Progenitor cell of endocrine pancreas (in vitro differentiated cells): ENCODE data around the gene ALPL. TPM values are rescaled to one million over a fixed set of nuclear protein-coding genes. Genes with fewer than 3 reads are reported as not detected.

Experiments used
- DNase-seq: peaks from one replicate; pipeline ENCODE4 v3.0.0; 2021; ENCODE audit warnings: low spot score; ENCODE audit not compliant: unreplicated experiment
- H3K27ac Mint-ChIP-seq: 2 replicates; pipeline ENCODE4 v1.8.0; 2021; ENCODE audit warnings: mild to moderate bottlenecking, moderate library complexity, mixed read lengths
- H3K27me3 Mint-ChIP-seq: 2 replicates; pipeline ENCODE4 v1.8.0; 2021; ENCODE audit warnings: mixed read lengths
- H3K36me3 Mint-ChIP-seq: 2 replicates; pipeline ENCODE4 v1.8.0; 2022; ENCODE audit warnings: mixed read lengths; ENCODE audit not compliant: insufficient read depth
- H3K4me1 Mint-ChIP-seq: 2 replicates; pipeline ENCODE4 v1.8.0; 2021; ENCODE audit warnings: low read depth, mixed read lengths
- H3K4me3 Mint-ChIP-seq: 2 replicates; pipeline ENCODE4 v1.8.0; 2021; ENCODE audit warnings: low read depth, mild to moderate bottlenecking, moderate library complexity, mixed read lengths
- H3K9me3 Mint-ChIP-seq: 2 replicates; pipeline ENCODE4 v1.8.0; 2021; ENCODE audit warnings: low read depth, mixed read lengths
- total RNA-seq: library from RNA; stranded (reverse); gene quantifications from 2 replicates; pipeline ENCODE4 v1.2.1, GENCODE V29; 2021
- TF ChIP-seq, protein P1 (sequence below): fragments of 200-600 bp; sonication (generic); IDR thresholded peaks from one replicate; pipeline ENCODE4 v1.5.0; 2021; ENCODE audit warnings: antibody characterized with exemption, mild to moderate bottlenecking; ENCODE audit not compliant: unreplicated experiment

Gene ALPL
- total RNA-seq, 1 donor from 2014 or later: 18.8 TPM

DNA sequence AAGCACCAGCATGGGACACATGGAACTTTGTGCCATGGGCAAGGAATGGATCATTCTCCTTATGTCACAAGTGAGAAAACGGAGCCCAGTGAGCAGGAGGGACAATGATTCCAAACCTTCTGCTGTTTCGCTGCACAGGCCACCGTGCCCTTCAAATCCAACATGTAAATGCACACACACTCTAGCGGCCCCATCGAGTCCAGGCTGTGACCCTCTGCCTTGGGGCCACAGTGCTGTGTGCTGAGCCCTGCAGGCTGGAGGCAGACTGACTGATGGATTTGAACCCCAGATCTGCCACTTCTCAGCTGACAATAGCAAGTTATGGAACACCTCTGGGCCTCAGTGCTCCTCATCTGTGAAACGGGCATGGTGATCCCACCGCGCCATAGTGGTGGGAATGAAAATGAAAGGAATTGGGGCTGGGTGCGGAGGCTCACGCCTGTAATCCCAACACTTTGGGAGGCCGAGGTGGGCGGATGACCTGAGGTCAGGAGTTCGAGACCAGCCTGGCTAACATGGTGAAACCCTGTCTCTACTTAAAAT lies 63.6 kb downstream of the ALPL start:
- H3K9me3 Mint-ChIP-seq: no peaks in the 10 kb centered on the region

DNA sequence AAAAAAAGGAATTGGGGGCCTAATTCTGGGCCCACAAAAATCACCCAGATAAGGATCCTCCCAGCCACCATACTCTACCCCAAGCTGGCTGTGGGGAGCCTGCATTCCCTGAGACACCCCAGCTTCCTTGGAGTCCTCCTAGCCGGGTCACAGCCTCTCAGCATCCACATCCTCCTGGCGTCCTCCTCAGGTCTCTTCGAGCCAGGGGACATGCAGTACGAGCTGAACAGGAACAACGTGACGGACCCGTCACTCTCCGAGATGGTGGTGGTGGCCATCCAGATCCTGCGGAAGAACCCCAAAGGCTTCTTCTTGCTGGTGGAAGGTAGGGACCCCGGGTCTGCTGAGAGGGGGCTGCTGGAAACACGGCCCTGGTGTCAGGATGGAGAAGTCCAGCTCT lies 64.3 kb downstream of the ALPL start:
- Mint-ChIP-seq H3K9me3 (no peaks in the 10 kb centered on the region), H3K27ac (no peak overlapping the region), H3K4me3 (no peak overlapping the region), H3K36me3 (no peaks in the 10 kb centered on the region), H3K27me3 (no peaks in the 10 kb centered on the region), H3K4me1 (no peaks in the 10 kb centered on the region)
- no peak for DNase-seq
- TF ChIP-seq, protein P1, sequence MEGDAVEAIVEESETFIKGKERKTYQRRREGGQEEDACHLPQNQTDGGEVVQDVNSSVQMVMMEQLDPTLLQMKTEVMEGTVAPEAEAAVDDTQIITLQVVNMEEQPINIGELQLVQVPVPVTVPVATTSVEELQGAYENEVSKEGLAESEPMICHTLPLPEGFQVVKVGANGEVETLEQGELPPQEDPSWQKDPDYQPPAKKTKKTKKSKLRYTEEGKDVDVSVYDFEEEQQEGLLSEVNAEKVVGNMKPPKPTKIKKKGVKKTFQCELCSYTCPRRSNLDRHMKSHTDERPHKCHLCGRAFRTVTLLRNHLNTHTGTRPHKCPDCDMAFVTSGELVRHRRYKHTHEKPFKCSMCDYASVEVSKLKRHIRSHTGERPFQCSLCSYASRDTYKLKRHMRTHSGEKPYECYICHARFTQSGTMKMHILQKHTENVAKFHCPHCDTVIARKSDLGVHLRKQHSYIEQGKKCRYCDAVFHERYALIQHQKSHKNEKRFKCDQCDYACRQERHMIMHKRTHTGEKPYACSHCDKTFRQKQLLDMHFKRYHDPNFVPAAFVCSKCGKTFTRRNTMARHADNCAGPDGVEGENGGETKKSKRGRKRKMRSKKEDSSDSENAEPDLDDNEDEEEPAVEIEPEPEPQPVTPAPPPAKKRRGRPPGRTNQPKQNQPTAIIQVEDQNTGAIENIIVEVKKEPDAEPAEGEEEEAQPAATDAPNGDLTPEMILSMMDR: no peak

More for the DNA sequence above, 63.6 kb downstream of the ALPL start:
- no peak overlapping the region for H3K27ac Mint-ChIP-seq
- H3K36me3 Mint-ChIP-seq: no peaks in the 10 kb centered on the region
- H3K4me3 Mint-ChIP-seq: no peak overlapping the region
- no peaks in the 10 kb centered on the region for H3K4me1 Mint-ChIP-seq
- TF ChIP-seq, protein P1: no peak
- no peak for DNase-seq
- H3K27me3 Mint-ChIP-seq: no peaks in the 10 kb centered on the region

DNA sequence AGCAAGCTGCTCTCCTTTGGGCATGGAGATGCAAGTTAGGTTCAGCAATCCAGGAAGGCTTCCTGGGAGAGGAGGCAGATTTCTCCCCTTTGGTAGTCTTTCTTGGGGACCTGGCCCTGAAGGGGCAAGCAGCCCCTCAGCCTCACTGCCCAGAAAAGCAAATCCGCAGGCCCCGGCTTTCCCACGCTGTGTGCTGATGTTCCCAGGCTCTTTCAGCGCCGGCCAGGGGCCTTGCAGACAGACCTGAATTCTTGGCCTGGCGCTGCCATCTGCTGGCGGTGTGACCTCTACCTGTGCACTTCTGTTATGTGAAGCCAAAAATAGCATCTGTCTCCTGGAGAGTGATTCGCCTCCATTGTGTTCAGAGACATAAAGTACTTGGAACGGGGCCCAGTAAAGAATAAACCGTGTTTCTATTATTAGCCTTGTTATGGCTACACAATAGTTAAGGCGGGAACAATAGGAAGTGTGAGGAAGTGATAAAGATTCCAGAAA lies 64.8 kb downstream of the ALPL start:
- TF ChIP-seq, protein P1: peak; percentile 69
- Mint-ChIP-seq H3K27me3 (no peaks in the 10 kb centered on the region), H3K27ac (peak overlapping the region; percentile 7), H3K9me3 (no peaks in the 10 kb centered on the region), H3K4me3 (no peak overlapping the region), H3K36me3 (no peaks in the 10 kb centered on the region), H3K4me1 (no peaks in the 10 kb centered on the region)
- peak; percentile 45 for DNase-seq

DNA sequence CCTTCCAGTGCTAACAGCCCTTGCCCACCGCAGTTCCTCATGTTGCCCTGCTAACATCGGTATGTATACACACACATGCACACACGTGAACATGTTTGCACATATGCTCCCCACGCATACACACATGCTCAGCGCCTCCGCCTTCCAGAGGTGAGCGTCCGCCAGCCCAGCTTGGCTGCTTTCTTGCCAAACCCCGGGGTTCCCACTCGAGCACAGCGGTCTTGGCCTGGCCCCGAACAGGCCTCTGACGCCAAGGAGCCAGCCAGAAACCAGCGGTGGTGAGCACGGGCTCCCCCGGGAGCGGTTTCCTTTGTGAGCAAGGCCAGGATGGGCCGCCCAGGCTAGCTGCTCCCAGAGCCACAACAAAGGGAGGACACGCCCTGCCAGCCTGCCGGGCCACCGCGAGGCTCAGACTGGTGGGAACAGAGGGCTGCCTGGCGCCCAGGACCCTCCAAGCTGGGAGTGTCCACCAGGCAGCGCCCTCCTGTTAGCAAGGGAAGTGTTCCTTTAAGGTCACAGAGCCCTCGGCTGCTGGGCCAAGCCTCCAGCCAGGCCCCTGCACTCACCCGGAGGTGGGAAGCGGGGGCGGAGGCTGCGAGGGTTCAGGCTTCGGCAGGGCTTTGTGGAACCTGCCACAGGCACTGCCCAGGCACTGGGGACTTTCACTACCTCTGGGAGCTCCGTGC lies 65.4 kb downstream of the ALPL start:
- Mint-ChIP-seq H3K9me3 (no peaks in the 10 kb centered on the region), H3K27me3 (peaks cover 3% of the 10 kb centered on the region), H3K4me3 (no peak overlapping the region), H3K4me1 (no peaks in the 10 kb centered on the region), H3K36me3 (no peaks in the 10 kb centered on the region), H3K27ac (peak overlapping the region; percentile 7)
- no peak for DNase-seq
- TF ChIP-seq, protein P1: no peak

DNA sequence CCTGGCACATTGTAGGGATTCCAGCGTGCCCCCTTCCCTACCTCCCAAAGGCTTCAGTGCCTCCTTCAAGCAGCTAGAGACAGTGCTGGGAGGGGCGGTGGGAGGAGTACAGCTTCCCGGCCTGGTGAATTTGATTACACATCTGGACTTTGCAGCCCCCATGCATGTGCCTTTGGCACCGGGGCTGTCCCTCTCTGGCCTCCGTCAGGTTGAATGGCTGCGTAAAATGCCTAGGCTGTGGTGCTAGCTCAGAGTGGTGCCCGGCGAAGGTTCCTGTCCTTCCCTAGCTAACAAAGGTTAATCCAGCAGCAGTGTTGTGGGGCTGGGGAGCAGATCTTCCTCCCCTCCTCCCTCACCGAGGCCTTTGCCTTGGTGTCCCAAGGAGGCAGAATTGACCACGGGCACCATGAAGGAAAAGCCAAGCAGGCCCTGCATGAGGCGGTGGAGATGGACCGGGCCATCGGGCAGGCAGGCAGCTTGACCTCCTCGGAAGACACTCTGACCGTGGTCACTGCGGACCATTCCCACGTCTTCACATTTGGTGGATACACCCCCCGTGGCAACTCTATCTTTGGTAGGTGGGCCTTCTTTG lies 66.2 kb downstream of the ALPL start:
- Mint-ChIP-seq H3K4me1 (no peaks in the 10 kb centered on the region), H3K9me3 (no peaks in the 10 kb centered on the region), H3K27ac (no peak overlapping the region), H3K4me3 (no peak overlapping the region), H3K27me3 (peaks cover 6% of the 10 kb centered on the region), H3K36me3 (no peaks in the 10 kb centered on the region)
- no peak for DNase-seq
- TF ChIP-seq, protein P1: no peak
